HS-27A (cell line): ENCODE results near the gene FXN.
"Not testable (repeated sequence)": the region's sequence is repeated elsewhere in the genome, so short reads cannot be mapped to it uniquely, and the experiment has no call there.

Experiments used
- DNase-seq: peaks from one replicate; pipeline ENCODE4 v3.0.0-alpha.2; 2012; ENCODE audit warnings: low read depth, missing footprints

Gene FXN

GRCh38 chr9:69035438-69036308 is at the start of gene FXN:
Gene FXN, plus strand, starts transcription at chr9:69035752. Its CDS starts 31 bp downstream, at chr9:69035783.
- DNase-seq = no peak

DNA sequence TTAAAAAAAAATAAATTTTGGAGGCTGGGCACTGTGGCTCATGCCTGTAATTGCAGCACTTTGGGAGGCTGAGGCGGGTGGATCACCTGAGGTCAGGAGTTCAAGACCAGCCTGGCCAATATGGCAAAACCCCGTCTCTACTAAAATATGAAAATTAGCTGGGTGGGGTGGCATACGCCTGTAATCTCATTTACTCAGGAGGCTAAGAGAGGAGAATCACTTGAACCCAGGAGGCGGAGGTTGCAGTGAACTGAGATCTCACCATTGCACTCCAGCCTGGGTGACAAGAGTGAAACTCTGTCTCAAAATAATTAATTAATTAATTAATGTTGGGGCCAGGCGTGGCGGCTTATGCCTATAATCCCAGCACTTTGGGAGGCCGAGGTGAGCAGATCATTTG is 48.6 kb upstream of the FXN start:
- not testable (repeated sequence) for DNase-seq

DNA sequence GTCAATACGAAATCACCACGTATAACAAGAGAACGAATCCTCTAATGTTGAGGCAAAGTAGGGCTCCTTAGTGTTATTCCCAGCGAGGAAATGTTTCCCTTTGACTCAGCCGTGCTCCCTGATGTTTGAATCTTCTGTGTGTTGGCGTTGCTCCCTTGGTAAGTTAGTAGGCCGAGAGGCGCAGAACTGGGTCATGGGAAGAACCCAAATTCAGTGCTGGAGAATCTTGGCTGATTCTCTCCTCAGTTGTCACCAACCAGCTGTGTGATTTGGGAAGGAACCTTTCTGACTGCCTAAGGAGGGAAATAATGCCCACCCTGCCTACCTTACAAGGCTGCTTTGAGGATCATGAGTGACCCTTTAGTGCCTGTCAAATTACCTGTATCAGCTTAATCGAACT is 44.1 kb upstream of the FXN start:
- DNase-seq = no peak

DNA sequence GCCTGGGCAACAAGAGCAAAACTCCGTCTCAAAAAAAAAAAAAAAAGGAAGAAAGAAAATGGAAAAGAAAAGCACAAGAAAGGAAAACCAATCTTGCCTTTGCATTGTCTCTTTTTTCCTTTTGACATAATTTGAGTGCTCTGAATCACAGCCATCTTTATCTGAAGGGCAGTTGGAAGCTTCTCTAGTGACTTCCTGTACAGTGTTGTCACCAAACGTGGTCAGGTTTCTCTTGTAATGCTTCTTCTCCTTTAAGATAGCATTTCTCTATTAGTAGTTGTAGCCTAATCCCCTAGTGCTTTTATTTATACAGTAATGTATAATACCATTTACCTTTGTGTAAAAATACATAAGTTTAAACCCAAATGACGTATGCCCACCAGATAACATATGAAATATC is 39.8 kb upstream of the FXN start:
- DNase-seq = no peak

GRCh38 chr9:68996462-68996861 is 39.1 kb upstream of the FXN start:
- DNase-seq = no peak

DNA sequence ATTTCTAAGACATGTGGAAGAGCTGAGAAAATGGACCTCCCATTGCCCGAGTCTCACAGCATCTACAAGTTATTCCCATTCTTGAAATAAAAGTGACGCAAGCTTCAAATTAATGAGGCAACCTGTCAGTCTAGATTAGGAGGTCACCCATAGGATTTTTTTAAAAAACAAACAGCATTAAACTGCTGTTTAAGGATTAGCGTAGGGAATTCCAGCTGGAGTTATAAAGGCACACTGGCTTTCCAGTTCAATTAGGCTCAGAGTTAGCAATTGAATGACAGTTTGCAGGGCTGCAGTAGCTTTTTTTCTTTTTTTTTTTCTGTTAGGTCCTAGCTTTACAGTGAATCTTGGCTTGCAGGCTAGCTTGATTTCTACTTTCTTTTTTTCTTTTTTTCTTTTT is 37.9 kb upstream of the FXN start:
- no peak for DNase-seq

GRCh38 chr9:68998385-68998784 is 37.2 kb upstream of the FXN start:
- no peak for DNase-seq

DNA sequence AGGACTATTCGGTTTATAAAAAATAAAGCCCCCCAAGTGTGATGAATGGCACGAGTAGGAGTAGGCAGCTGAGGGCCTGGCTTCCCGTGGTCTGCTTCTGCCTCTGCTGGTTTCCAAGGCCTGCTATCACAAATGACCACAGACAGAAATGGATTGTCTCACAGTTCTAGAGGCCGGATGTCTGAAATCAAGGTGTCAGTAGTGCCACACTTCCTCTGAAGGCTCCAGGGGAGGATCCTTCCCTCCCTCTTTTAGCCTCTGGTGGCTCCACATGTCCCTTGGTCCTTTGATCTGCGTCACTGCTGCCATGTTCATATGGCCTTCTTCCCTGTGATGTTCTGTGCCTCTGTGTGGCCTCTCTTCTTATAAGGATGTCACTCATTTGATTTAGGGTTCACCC is 36.7 kb upstream of the FXN start:
- no peak for DNase-seq

- DNase-seq = no peak
These were observed 36.0 kb upstream of the FXN start for GRCh38 chr9:68999393-69000105.

GRCh38 chr9:69001921-69002320 is 33.6 kb upstream of the FXN start:
- DNase-seq = no peak

DNA sequence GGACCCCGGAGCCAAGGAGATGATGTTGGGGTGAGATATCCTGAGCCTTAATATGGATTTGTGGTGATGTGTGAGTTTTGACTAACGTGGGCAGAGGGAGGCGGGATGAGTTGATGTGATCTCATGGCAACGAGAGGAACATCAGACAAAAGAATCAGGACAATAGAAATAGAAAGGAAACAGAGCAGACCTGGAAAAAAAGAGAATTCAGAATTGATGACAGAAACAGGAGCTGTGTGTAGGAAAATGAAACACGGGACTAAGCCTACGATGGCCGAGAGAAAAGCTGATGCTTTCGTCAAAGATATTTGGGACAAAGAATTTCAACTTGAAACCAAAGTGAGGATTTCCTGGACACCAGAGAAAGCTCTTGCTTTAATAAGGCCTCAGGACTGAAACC is 32.5 kb upstream of the FXN start:
- no peak for DNase-seq

DNA sequence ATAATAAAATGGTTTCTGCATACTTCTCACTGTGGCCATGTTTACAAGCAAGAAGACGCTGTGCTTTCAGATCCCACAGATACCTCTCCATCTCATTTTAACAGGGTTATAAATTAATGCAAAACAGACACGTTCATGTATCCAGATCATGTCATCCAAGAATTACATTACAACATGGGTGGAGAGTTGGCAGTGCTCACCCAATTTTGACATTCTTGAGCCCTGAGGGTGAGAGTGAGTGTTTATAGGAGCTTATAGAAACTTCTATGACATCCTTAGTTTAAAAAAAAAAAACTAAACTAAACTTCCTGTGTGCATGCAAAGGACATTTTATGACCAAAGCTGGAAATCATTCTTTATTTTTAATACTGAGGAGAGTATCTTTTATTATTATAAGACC is 30.7 kb upstream of the FXN start:
- DNase-seq = no peak

DNA sequence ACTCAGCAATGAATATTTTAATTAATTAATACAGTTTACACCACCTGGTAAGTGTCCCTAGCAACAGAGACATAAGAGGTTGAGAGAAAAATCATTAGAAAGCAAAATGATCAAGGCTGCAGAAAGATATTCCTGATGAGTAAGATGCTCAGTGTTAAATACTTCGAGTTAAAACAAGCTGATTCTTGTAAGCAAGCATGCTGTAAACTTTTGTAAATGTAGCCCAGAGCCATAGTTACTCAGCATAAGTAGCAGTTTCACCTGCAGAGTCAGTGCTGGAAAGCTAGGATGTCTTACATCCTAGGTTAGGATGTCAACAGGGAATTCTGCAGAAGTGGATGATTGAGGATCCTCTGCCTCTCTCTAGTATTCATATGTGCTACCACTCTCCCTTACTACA is 25.8 kb upstream of the FXN start:
- no peak for DNase-seq

DNA sequence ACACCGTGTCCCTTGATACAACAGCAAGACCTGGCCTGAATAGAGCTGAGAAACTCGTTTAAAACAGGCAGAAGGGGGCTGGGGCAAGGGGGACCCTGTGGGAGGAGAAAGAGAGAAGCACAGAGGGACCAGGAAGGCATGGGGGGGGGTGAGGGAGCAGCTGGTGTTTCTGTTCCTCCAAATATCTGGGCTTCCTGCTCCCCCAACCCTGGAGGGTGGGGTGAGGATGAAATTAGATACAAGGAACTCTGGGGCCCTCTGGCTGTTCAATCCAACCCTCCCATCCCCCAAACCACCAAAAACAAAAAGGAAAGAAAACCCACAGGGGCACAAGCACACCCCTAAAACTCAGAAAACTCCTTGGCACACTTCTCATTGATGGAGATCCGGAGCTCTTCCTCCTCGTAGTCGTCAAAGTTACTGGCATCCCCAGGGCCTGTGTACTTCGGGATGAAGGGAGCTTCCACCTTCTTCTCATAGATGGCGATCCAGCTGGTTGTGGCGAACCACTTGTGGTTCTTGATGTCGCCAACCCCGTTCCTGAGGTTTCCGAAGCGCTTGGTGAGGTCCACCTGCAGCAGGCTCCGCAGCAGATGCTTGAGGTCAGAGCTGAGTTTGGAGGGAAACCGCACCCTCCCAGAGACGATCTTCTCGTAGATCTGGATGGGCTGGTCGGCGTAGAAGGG is 22.7 kb upstream of the FXN start:
- DNase-seq = no peak

DNA sequence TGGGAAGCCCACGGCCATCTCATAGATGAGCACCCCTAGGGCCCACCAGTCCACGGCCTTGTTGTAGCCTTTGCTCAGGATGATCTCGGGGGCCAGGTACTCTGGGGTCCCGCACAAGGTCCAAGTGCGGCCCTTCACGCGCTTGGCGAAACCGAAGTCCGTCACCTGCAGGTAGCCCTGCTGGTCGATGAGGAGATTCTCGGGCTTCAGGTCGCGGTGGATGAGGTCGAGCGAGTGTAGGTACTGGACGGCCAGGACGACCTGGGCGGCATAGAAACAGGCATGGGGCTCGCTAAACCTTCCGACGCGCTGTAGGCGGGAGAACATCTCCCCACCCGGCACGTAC is 22.2 kb upstream of the FXN start:
- DNase-seq = no peak

GRCh38 chr9:69014013-69014412 is 21.5 kb upstream of the FXN start, which contains the start of gene PRKACG:
Gene PRKACG, minus strand, starts transcription at chr9:69014113. Its CDS starts 21 bp downstream, at chr9:69014092.
- no peak for DNase-seq

GRCh38 chr9:69016191-69017096 is 19.1 kb upstream of the FXN start:
- DNase-seq = no peak

- no peak for DNase-seq
These were observed 16.8 kb upstream of the FXN start for GRCh38 chr9:69018737-69019136.

- DNase-seq = no peak
These were observed 15.7 kb upstream of the FXN start for GRCh38 chr9:69019808-69020207.

DNA sequence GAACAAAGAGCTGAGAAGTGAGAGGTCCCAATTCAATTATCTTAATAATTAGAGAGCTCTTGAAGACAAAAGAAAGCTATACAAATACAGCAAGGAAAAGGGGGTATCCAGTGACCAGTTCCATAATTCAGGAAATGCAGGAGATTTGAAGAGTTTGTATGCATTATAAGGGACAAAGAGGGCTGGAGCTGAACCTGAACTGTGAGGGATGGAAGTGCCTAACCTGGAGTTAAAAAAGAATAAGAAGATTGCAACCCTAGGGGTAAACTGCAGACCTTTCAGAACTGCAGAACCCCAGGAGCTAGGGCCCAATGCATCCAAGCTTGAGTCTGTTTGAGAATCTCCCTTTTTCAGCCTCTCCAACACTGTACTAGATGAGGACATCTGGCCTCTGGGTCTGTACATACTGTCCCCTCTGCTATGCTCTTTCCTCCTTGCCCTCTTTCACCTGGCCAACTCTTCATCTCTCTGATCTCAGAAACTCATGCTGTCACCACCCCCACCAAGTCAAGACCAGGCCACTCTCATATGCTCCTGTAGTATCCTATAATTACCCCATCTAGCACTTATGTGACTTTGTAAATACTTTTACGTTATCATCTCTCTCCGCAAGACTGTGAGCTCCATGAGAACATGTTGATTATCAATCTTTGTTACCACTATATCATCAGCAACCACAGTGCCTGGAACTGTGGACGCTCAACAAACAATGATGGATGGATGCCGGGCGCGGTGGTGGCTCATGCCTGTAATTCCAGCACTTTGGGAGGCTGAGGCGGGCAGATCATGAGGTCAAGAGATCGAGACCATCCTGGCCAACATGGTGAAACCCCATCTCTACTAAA is 15.0 kb upstream of the FXN start:
- no peak for DNase-seq

DNA sequence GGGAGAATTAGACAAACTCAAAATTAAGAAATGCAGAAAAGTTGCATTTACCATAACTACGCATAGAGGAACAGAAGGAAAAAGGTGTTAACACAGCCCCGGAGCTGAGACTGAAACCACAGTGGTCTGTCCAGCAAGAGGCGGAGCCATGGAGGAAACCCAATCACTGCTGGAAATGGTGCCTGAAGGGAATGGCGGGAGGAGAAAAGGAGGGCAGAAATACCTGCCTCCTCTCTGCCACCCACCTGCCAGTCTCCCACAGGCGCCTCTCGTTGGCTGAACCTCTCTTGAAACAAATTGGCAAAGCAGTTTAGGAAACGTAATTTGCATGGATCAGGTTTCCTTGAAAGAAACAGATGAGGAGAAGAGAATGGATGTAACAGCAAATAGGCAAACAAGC is 11.9 kb upstream of the FXN start:
- DNase-seq = no peak
